Thoracic aorta (tissue), 2 donors: ENCODE measurements around the gene ZMYND8. TPM values are rescaled to one million over a fixed set of nuclear protein-coding genes. Genes with fewer than 3 reads are reported as not detected.
A peak's percentile ranks its signal among the peaks of the same experiment; 100 is the strongest.
"Not testable (repeated sequence)": the region's sequence is repeated elsewhere in the genome, so short reads cannot be mapped to it uniquely, and the experiment has no call there.

Source experiments
- ATAC-seq: fragments of 150-250 bp; one replicate; pipeline ENCODE4 v1.8.0; 2017; ENCODE audit warnings: low read depth; ENCODE audit not compliant: insufficient number of reproducible peaks, low FRiP score
- DNase-seq: peaks from one replicate; pipeline ENCODE4 v3.0.0-alpha.2; 2020; ENCODE audit warnings: low spot score
- H3K27ac ChIP-seq, 2 donors: fragments of 200-600 bp; sonication (generic); 1 replicate in 1 of 2; 2 replicates in 1 of 2; pipeline ENCODE4 v1.5.1; 2016; ENCODE audit warnings: mild to moderate bottlenecking in 2 of 2, moderate library complexity in 2 of 2
- H3K27me3 ChIP-seq: fragments of 200-600 bp; sonication (generic); replicated peaks from 2 replicates; pipeline ENCODE4 v1.6.0; 2016; ENCODE audit warnings: mild to moderate bottlenecking; ENCODE audit not compliant: insufficient read depth
- H3K36me3 ChIP-seq: fragments of 200-600 bp; sonication (generic); one replicate; pipeline ENCODE4 v1.5.1; 2016
- H3K4me1 ChIP-seq, 2 donors: fragments of 200-600 bp; sonication (generic); 1 replicate in 1 of 2; 2 replicates in 1 of 2; pipeline versions ENCODE4 v1.5.1 to v1.6.0; 2016; ENCODE audit warnings: low read depth in 2 of 2, mild to moderate bottlenecking in 1 of 2; ENCODE audit not compliant: control insufficient read depth in 1 of 2
- H3K4me3 ChIP-seq: fragments of 200-600 bp; sonication (generic); 2 replicates; pipeline ENCODE4 v1.5.1; 2016; ENCODE audit warnings: mild to moderate bottlenecking
- H3K9me3 ChIP-seq: fragments of 200-600 bp; sonication (generic); 2 replicates; pipeline ENCODE4 v1.5.1; 2016
- total RNA-seq, 2 donors: library from RNA; depleted of rRNA; stranded (reverse); fragments of >200 nt; gene quantifications; one replicate each; pipeline versions ENCODE4 v1.1.0 to v1.2.3, GENCODE V29; 2016
- TF ChIP-seq, protein P1 (sequence below): fragments of 200-600 bp; sonication (generic); IDR thresholded peaks from one replicate; pipeline ENCODE4 v1.5.1; 2019; ENCODE audit warnings: antibody characterized with exemption

ZMYND8 gene
- total RNA-seq, 2 donors from 2014 or later, result 17.9 to 27.2 TPM

DNA sequence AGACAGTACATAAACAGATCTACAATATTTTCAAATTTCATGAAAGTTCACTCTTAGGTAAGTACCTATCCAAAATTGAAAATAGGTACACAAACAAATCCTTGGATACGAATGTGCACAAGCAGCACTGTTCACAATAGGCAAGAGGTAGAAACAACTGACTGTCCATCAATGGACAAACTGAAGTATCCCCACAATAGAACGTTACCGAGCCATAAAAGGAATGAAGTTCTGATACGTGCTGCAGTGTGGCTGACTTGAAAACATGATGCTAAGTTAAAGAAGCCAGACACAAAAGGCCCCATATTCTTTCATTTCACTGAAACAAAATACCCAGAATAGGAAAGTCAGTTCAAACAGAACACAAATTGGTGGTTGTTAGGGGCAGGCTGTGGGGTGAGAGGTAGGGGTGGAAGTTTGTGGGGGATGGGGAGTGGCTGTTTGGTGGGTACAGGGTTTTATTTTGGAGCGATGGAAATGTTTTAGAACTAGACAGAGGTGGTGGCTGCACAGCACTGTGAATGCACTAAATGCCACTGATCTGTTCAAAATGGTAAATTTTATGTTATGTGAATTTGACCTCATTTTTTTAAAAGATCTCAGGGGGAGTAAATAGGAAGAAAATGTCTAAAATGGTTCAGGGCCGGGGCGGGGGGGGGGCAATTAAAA lies 89.5 kb downstream of the ZMYND8 start:
- ATAC-seq, result no peak
- DNase-seq, result no peak
- no peak overlapping the region for H3K27ac ChIP-seq
- H3K4me1 ChIP-seq, result peaks cover 0 to 27% of the 10 kb centered on the region in 2 donors
- TF ChIP-seq, protein P1, sequence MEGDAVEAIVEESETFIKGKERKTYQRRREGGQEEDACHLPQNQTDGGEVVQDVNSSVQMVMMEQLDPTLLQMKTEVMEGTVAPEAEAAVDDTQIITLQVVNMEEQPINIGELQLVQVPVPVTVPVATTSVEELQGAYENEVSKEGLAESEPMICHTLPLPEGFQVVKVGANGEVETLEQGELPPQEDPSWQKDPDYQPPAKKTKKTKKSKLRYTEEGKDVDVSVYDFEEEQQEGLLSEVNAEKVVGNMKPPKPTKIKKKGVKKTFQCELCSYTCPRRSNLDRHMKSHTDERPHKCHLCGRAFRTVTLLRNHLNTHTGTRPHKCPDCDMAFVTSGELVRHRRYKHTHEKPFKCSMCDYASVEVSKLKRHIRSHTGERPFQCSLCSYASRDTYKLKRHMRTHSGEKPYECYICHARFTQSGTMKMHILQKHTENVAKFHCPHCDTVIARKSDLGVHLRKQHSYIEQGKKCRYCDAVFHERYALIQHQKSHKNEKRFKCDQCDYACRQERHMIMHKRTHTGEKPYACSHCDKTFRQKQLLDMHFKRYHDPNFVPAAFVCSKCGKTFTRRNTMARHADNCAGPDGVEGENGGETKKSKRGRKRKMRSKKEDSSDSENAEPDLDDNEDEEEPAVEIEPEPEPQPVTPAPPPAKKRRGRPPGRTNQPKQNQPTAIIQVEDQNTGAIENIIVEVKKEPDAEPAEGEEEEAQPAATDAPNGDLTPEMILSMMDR, result no peak
- peaks cover 2% of the 10 kb centered on the region for H3K36me3 ChIP-seq
- H3K4me3 ChIP-seq, result no peak overlapping the region
- no peaks in the 10 kb centered on the region for H3K27me3 ChIP-seq
- no peaks in the 10 kb centered on the region for H3K9me3 ChIP-seq

DNA sequence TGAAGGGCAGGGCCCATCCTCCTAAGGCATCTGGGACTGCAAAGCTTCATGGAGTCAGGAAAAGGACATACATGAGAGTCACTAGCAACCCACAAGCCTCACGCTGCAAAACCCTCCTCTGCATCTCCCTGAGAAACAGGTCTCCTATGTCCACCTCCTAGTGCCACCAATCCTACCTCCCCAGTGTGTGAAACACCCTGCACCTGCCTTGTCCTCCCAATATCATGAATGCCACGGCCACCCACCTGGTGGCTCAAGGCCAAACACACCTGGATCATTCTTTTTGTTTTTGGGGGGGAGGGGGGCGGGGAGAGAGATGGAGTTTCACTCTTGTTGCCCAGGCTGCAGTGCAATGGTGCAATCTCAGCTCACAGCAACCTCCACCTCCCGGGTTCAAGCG lies 90.5 kb downstream of the ZMYND8 start:
- TF ChIP-seq, protein P1, result no peak

DNA sequence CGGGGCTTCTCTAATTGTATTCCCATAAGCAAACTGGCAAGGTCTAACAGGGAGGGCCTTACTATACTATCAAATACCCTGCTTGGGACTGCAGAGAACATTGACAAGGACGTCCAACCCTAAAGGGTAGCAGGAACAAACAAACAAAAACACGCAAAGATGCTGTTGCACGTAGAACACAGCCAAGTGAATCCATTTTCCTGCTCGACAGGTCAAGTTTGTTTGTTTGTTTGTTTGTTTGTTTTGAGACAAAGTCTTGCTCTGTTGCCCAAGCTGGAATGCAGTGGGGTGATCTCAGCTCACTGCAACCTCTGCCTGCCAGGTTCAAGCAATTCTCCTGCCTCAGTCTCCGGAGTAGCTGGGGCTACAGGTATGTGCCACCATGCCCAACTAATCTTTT lies 91.3 kb downstream of the ZMYND8 start:
- peaks cover 0 to 27% of the 10 kb centered on the region in 2 donors for H3K4me1 ChIP-seq
- H3K27me3 ChIP-seq, result no peaks in the 10 kb centered on the region
- H3K36me3 ChIP-seq, result peaks cover 11% of the 10 kb centered on the region
- ATAC-seq (no peak), DNase-seq (no peak)
- TF ChIP-seq, protein P1, result no peak
- no peaks in the 10 kb centered on the region for H3K9me3 ChIP-seq
- no peak overlapping the region for H3K27ac ChIP-seq
- H3K4me3 ChIP-seq, result no peak overlapping the region

More for the DNA sequence above, 90.5 kb downstream of the ZMYND8 start:
- ATAC-seq (no peak), DNase-seq (no peak)
- no peaks in the 10 kb centered on the region for H3K9me3 ChIP-seq
- H3K27ac ChIP-seq, result no peak overlapping the region
- peaks cover 0 to 27% of the 10 kb centered on the region in 2 donors for H3K4me1 ChIP-seq
- H3K36me3 ChIP-seq, result peaks cover 7% of the 10 kb centered on the region
- H3K27me3 ChIP-seq, result no peaks in the 10 kb centered on the region
- H3K4me3 ChIP-seq, result no peak overlapping the region

DNA sequence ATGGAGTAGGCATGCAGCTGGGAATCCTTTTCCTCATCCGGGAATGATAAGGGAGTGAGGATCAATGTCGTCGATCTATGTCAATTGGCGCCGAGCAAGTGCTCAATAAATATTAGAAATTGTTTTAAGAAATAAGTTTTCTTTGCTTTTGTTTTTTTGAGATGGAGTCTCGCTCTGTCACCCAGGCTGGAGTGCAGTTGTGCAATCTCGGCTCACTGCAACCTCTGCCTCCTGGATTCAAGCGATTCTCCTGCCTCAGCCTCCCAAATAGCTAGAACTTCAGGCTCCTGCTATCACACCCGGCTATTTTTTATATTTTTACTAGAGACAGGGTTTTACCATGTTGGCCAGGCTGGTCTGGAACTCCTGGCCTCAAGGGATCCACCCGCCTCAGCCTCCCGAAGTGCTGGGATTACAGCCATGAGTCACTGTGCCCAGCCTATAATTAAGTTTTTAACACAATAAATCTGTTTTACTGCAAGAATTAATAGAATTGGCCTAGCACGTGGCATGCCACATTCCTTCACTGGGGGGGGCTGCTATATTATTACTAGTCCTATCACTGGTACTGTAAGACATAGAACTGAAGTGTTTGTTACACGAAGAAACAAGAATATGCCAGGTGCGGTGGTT lies 92.2 kb downstream of the ZMYND8 start:
- H3K9me3 ChIP-seq, H3K27me3 ChIP-seq, DNase-seq, H3K4me3 ChIP-seq, ATAC-seq: not testable (repeated sequence)
- Histone ChIP-seq H3K36me3 (peaks cover 11% of the 10 kb centered on the region), H3K4me1 (peaks cover 1 to 24% of the 10 kb centered on the region in 2 donors), H3K27ac (peak overlapping the region in 1 of 2 donors; percentile 27)

DNA sequence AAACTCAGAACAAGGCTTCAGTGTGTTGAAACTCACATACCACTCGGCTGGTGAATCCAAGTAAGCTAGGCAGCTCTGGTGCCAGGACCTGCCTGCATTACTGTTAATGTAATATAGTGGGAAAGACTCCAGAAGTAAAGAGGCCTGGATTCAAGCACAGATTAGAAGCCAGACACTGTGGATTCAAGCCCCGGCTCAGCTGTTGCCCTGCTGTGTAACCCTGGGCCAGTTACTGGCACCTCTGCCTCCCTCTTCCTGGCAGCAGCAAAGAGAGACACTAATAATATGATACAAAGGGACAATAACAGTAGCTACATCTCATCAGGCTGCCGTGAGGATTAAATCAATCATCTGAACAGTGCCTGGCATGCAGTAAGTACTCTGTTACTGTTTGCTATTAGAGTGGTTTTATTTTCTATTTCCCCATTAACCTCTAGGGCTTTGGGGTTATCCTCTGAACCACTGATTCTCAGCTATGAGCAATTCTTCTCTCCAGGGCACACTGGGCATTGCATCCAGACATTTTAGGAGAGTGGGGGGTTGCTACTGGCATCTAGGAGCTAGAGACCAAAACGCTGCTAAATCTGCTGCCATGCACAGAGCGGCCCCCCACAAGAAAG lies 92.9 kb downstream of the ZMYND8 start:
- no peak for ATAC-seq
- Histone ChIP-seq H3K9me3 (no peaks in the 10 kb centered on the region), H3K4me1 (peaks cover 7 to 26% of the 10 kb centered on the region in 2 donors), H3K27me3 (no peaks in the 10 kb centered on the region), H3K36me3 (peaks cover 11% of the 10 kb centered on the region), H3K4me3 (no peak overlapping the region), H3K27ac (peak overlapping the region in 1 of 2 donors; percentile 27)
- DNase-seq, result no peak
- TF ChIP-seq, protein P1, result no peak
